ENCODE results near the gene GP1BA. TPM values are rescaled to one million over a fixed set of nuclear protein-coding genes. Genes with fewer than 3 reads are reported as not detected.

Gene GP1BA
- total RNA-seq, 1 donor from 2014 or later: not detected

DNA sequence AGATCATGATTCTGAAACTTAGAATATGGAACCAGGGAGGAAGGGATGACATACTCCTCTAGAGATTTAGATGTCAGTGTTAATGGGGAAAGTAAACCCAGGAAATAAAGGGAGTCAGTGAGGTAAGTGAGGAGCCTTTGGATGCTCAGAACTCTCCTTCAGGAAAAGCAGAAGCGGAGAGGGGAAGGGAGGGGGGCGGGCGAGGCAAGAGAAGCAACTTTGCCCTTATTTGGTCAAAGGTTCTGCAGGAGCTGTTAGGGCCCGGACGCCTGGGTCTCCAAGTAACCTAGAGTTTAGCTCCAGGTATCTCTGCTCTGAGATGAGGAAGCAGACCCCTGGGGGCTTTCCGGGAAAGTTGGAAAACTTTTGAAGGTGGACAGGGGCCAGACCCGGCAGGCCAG is 14.9 kb downstream of the GP1BA start:
- no peak for ATAC-seq (ENCODE audit: poor library complexity)
- intact Hi-C loops (cut with DNase I): no loop called here
- DNase-seq: no peak

DNA sequence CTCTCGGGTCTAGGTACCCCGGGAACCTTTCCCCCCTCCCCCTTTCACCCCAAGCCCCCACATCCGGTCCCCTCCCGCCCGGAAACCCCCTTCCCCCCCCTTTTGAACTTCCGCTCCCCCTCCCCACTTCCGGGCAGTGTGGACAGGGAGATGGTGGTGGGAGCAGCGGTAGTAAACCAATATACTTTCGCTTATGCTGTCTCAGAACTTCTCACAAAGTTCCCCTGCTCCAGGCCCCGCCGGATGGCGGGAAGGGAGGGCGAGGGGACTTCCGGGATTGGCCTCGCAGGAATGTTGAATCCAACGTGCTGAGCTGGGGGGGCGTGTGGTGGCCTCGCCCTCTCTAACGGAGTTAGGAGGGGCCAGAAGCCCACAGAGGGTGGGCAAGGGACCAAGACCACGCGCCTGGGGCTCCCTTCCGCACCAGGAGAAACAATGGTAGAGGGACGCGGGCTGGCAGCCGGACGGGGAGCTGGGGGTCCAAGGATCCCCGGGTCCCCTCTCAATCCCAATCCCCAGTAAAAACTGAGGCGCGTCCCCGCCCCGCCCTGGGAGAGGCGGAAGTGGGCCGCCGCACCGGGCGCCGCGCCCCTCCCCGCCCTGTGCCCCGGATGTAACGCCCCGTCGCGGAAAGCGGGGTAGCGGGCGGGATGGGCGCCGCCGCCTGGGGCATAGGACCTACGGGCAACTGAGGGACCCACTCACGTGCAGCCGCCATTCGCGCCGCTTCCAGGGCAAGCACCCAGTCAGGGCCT is 15.5 kb downstream of the GP1BA start:
- ATAC-seq (ENCODE audit: poor library complexity) (peak; percentile 39), DNase-seq (peak; percentile 81)
- intact Hi-C loops (cut with DNase I): no loop called here

DNA sequence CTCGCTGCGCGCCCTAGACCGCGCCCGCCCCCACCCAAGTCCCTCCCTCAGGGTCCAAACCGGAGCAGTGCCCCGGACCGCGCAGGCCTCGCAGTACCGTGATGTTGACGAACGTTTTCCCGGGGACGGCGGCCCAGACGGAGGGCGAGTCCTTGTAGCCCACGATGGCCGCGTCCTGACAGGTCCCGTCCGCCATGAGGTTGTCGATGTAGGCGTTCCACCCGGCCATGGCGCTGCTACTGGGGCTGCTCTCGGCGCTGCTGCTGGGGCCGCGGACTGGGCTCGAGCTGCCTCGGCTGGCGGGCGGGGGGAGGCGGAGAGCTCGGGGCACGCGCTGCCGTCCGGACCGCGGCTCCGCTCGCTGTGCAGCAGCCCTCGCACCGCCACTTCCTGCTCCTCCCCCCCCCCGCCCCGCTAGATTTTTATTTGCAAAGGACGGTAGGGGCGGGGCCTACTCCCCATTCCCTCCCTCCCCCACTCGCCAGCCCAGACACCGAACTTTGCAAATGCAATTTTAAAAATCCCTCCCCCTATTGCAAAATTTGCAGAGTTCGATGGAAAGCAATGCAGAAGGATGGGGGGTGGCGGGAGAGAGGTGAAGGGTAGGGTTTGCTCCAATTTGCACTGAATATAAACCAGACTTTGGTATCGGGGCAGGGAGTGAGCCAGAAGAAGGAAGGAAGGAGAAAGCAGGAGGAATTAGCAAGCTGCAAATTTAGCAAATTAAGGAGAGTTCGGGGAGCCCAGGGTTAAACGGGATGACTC is 16.3 kb downstream of the GP1BA start, which contains the start of gene PFN1:
TSS of gene PFN1 (minus strand) at position 365 of the 765 bp plus-strand sequence. CDS start at position 229, 136 bp downstream.
- ATAC-seq (ENCODE audit: poor library complexity) (peak; percentile 80), DNase-seq (peak; percentile 94)
- intact Hi-C loops (cut with DNase I): no loop called here

DNA sequence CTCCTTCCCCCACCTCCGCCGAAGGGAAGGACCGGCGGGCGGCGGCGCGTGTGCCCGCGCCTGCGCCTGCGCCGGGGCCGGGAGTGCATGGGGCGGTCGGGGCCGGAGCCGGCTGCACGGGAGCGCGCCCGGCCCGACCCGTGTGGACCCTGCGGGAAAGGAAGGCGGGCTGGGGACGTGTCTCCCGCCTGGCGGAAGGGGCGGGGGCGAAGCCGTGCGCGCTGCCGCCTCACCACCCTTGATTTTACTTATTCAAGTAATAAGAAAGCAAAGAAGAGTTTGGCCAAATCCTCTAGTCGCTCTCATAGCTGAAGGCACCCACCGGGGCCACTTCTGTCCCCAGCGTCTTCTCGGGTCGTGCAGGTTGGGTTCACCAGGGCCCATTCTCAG is 16.8 kb downstream of the GP1BA start:
- peak; percentile 91 for DNase-seq
- intact Hi-C loops (cut with DNase I): no loop called here
- peak; percentile 84 for ATAC-seq (ENCODE audit: poor library complexity)

DNA sequence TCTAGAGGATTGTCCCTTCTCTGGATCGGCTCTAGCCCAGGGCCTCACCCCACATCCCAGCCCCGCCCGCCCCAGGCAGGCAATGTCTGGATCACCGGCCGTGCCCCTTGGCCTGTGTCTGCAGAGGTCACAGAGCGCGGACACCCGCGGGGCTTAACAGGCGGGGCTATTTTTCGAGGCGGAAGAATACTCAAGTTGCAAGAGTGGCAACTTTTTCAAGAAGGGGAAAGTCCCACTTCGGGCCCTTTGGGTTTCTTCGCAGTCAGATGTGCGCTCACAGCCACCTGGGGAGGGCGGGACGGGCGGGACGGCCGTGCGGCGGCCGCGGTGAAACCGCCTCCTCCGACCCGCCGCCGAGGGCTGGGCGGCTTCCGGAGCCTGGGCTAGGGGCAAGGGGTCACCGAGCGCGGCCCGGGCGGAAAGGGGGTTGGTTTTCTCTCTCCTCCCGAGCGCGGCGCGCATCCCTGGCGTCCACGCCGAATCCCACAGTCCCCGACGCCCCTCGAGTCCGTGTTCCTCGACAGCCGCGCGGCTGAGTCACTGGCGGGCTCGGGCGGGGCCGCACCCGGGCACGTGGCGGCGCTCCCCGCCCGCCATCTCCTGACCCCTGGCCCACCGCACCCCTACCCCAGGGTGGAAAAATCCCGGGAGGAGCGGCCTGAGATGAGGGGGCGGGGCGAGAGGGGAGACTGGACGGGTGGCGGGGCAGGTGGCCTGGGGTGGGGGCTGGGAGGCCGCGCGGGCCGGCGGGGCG is 17.4 kb downstream of the GP1BA start:
- ATAC-seq (ENCODE audit: poor library complexity) (peak; percentile 32), DNase-seq (peak; percentile 85)
- intact Hi-C loops (cut with DNase I): loop anchor here (2.0 kb wide), 1 partner anchor 17 kb away; the partner anchor contains the start of gene SPAG7

DNA sequence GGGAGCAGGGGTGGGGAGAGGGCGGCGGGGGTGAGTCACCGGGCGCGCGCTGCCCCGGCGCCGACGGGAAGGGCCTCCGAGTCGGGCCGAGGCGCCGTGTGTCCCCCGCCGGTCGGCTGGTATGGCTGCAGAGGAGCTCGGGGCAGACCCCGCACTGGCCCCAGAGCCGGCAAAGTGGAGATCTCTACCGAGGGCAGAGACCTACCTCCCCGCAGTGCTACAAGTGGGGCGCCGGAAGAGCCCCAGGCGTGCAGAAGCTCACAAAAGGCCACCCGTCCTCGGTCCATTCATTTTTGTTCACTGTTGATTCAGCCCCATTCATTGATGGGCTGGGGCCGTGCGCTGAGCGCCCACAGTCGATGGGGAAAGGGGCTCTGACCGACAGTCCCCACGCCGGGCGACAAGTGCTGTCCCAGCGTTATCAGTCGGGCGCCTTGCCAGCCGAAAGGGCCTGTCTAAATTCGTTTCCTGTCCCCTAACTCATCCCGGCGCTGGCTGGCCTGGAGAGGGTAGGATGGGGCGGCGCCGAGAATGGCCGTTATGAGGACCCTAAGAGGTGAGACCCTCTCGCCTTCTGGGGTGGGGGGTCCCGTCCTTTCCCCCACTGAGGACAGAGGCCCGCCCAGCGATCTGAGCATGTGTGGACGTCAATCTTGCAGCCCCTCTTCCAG is 18.1 kb downstream of the GP1BA start:
- peak; percentile 87 for DNase-seq
- intact Hi-C loops (cut with DNase I): loop anchor here (2.0 kb wide), 1 partner anchor 17 kb away; the partner anchor contains the start of gene SPAG7
- ATAC-seq (ENCODE audit: poor library complexity): peak; percentile 1

DNA sequence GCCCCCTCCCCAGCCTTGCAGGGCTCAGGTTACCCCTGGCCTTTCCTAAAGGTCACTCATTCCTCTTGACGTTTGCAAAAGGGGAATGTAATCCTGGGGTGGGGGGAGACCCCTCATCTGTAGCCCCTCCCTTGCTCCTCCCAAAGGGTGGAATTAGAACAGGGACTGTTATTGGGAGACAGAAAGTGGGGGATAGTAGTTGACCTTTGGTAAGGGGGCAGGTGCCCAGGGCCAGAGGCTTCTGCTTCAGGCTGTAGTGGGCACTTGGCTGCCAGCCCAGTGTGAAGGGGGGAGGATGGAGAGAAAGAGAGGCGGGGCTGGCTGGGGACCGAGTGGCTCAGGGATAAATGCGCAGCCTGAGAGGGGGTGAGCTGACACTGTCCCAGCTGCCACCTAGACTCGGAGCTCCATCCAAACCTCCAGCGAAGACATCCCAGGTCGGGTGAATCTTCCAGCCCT is 18.7 kb downstream of the GP1BA start, which contains the start of gene ENO3:
TSS of gene ENO3 (plus strand) at position 374 of the 459 bp plus-strand sequence. CDS start 711 bp downstream, outside the sequence.
- ATAC-seq (ENCODE audit: poor library complexity) (no peak), DNase-seq (peak; percentile 66)
- intact Hi-C loops (cut with DNase I): loop anchor here (2.0 kb wide), 1 partner anchor 16 kb away; the partner anchor contains the start of gene SPAG7

DNA sequence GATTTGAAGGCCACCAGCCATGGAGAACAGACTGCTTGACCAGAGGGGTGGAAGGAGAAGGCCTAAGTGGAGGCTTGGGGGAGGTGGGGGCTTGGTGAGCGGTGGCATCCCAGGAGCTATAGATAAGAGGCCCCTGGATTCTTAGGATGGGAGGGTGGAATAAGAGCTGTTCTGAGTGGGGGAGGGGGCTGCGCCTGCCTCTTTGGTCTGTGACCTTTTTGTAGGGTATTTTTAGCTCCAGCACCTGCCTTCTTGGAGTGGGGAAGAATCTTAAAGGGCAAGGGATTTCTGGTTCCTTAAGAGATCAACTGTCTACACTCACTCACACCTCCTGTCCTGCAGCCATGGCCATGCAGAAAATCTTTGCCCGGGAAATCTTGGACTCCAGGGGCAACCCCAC is 19.4 kb downstream of the GP1BA start:
- intact Hi-C loops (cut with DNase I): loop anchor here (2.0 kb wide), 1 partner anchor 15 kb away; the partner anchor contains the start of gene SPAG7
- ATAC-seq (ENCODE audit: poor library complexity): no peak
- DNase-seq: no peak

DNA sequence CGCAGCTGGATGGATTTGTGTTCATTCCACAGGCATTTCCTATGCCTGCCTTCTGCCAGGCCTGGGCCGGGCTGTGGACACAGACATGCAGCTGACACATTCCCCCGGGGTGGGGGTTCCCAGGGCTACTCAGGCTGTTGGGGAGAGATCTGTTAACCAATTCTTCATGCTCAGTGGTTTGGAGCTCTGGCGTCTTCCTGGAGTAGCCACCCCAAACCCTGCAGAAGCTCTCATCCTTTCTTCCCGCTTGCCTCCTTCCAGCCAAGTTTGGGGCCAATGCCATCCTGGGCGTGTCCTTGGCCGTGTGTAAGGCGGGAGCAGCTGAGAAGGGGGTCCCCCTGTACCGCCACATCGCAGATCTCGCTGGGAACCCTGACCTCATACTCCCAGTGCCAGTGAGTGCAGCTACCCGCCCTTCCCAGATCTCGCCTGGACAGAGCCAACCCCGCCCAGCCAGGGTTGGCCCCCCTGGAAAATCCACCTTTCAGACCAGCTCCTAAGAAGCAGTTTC is 21.4 kb downstream of the GP1BA start:
- intact Hi-C loops (cut with DNase I): no loop called here
- no peak for DNase-seq

DNA sequence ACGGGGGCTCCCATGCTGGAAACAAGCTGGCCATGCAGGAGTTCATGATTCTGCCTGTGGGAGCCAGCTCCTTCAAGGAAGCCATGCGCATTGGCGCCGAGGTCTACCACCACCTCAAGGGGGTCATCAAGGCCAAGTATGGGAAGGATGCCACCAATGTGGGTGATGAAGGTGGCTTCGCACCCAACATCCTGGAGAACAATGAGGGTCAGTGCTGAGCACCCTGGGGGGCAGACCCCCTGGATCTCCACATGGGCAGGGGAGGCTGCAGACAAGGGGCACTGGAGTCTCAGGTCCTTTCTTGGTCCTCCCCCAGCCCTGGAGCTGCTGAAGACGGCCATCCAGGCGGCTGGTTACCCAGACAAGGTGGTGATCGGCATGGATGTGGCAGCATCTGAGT is 23.0 kb downstream of the GP1BA start:
- no peak for ATAC-seq (ENCODE audit: poor library complexity)
- intact Hi-C loops (cut with DNase I): no loop called here
- no peak for DNase-seq

More for the DNA sequence above, 21.4 kb downstream of the GP1BA start:
- no peak for ATAC-seq (ENCODE audit: poor library complexity)

DNA sequence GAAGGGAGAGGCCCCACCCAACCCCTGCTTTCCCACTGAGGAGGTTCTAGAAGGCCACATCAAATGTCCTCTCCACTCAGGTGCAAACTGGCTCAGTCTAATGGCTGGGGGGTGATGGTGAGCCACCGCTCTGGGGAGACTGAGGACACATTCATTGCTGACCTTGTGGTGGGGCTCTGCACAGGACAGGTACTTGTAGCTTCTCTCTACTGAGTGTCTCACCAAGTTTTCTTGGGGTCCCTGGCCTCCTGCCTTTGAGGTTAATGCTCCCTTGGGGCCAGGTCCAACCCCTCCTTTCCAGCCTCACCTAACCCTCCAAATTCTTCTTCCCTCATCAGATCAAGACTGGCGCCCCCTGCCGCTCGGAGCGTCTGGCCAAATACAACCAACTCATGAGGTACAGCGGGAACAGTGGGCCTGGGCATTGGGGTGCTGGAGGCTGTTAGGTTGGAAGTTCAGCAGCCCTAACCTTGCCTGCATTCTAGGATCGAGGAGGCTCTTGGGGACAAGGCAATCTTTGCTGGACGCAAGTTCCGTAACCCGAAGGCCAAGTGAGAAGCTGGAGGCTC is 24.5 kb downstream of the GP1BA start:
- ATAC-seq (ENCODE audit: poor library complexity) (no peak), DNase-seq (peak; percentile 72)
- intact Hi-C loops (cut with DNase I): no loop called here

DNA sequence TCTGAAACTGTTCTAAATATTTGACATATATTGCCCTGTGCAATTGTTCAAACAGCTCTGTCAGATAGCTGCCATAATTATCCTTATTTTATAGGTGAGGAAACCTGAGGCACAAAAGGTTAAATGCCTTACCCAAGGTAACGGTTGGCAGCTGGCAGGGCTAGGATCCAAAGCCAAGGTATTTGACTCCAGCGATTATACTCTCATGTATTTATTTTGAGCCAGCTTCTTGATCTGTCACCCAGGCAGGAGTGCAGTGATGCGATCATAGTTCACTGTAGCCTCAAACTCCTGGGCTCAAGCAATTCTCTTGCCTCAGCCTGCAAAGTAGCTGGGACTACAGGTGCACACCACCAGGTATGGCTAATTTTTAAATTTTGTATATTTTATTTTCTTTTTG is 26.0 kb downstream of the GP1BA start:
- intact Hi-C loops (cut with DNase I): no loop called here
- DNase-seq (no peak), ATAC-seq (ENCODE audit: poor library complexity) (peak; percentile 54)

DNA sequence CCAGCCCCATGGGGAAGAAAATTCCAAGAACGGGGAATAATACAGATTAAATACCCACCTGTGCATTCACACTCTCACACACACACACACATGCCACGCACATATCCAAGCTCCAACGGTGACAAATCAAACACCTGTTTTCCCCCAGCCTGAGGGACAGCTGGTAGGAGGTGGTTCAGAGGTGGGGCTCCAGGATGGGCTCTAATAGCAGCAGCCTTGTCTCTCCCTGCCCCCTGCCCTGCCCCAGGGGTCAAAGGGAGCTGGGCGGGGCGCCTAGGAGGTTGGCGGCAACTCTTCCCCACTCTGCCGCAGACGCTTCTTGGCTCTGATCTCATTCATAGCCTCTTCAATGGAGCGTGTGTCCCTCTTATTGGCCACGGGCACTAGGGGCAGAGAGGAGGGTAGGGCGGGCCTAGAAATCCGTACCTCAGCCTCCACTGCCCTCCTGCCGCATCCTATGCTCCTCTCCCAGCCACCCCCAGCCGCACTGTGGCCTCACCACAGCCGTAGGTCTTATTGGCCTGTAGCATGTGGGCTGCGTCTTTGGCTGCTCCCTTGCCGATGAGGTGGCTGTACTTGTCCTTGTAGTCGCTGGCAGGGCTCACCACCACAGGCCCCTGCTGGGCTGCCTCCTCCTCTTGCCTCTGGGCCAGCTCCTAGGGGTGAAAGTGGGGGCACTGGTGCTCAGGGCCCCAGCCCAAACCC is 27.3 kb downstream of the GP1BA start:
- no peak for DNase-seq
- no peak for ATAC-seq (ENCODE audit: poor library complexity)
- intact Hi-C loops (cut with DNase I): no loop called here

DNA sequence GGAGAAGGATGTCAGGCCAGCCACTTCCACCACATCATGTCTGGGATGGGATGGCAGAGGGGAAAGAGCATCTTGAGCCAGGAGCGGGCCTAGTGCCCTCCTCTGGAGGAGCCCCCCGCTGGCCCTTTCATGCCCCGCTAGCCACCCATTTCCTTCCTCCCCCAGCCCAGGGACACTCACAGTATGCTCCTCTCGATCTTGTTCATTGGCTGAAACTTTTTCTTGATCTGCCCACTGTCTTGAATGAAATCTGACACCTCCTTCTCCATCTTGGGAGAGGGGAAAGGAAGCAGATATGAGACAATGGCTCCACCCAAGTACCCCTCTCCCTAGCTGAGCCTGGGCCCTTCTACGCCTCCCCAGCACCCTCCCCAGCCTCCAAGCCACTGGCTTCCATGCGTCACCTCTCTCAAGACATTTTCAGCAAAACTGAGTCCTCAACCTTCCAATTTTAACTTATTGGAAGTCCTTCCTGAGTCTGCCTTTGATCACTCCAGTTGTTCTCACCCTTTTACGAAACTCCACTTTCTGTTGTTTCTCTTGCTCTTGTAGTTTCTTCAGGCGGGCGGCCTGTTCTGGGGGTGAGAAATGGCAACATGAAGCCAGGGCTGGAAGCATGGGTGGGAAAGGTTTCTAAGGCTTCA is 28.3 kb downstream of the GP1BA start:
- DNase-seq (no peak), ATAC-seq (ENCODE audit: poor library complexity) (no peak)
- intact Hi-C loops (cut with DNase I): no loop called here

DNA sequence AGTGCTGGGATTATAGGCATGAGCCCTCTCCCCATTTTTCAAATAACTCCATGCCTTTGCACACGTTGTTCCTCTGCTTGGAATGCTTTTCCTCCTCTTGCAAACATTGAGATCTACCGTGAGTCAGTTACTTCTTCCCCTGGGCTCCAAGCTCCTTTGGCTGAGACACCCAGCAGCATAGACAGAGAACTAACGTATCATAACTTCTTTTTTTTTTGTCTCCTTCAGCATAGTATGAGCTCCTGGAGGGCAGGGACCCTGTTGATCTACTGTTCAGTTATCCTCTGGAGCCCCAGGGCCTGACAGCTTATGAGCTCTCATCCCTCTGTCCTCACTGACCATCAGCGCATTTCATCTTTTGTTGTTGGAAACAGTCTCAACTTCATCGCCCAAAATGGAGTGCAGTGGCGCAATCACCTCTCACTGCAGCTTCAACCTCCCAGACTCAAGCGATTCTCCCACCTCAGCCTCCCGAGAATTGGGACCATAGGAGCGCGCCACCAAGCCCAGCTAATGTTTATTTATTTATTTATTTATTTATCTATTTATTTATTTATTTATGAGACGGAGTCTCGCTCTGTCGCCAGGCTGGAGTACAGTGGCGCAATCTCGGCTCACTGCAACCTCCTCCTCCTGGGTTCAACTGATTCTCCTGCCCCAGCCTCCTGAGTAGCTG is 33.4 kb downstream of the GP1BA start:
- ATAC-seq (ENCODE audit: poor library complexity): no peak
- DNase-seq: no peak
- intact Hi-C loops (cut with DNase I): no loop called here
